PC-9 (cell line): ENCODE measurements around the gene PRR5L.

Experiments
- EZH2 ChIP-seq: fragments of 200-600 bp; sonication (generic); IDR thresholded peaks from 2 replicates; pipeline ENCODE4 v1.8.0; 2017; ENCODE audit warnings: antibody characterized with exemption, low read depth
- TF ChIP-seq, protein P1 (sequence below): fragments of 200-600 bp; sonication (generic); conservative IDR thresholded peaks from 2 replicates; pipeline ENCODE4 v1.6.1; 2017; ENCODE audit warnings: mixed run types, antibody characterized with exemption, mild to moderate bottlenecking, moderate library complexity

DNA sequence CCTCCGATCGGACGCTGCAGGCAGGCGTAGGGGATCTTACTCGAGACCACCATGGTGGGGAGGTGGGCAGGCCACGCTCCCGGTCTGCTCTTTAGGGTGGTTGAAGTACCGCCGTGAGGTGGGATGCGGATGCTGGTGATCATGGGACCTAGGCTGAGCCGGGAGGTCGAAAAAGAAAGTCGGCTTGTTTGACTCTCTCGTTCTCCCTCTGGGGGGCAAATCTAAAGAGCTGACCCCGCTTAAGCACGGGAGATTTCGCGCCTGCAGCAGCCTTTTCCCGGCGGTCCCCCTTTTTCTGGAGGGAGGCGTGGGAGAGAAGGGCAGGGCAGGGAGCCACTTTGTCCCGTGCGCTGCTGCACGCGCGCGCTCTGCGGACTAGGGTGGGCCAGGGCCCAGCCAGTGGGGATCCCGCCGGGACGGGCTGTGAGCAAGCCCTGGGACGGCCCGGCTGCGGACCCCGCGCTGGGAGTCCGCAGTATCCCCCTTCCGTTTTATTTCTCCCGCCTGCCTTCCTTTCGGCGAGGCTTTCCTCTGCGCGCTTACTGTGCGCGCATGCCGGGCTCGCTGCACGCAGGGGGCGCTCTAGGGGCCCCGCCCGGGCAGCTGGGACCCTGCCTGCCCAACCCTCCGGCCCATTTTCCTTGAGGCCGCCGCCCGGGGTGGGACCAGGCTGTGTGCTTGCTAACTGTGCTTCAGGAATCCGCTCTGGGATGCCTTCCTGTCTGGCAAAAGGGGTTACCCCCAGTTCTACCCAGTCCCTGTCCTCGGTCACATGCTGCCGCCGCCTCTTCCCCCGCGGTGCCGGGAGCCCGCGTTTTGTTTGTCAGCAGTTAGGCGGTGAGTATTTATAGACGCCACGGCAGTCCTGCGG, 81.0 kb downstream of the PRR5L start:
- TF ChIP-seq, protein P1, sequence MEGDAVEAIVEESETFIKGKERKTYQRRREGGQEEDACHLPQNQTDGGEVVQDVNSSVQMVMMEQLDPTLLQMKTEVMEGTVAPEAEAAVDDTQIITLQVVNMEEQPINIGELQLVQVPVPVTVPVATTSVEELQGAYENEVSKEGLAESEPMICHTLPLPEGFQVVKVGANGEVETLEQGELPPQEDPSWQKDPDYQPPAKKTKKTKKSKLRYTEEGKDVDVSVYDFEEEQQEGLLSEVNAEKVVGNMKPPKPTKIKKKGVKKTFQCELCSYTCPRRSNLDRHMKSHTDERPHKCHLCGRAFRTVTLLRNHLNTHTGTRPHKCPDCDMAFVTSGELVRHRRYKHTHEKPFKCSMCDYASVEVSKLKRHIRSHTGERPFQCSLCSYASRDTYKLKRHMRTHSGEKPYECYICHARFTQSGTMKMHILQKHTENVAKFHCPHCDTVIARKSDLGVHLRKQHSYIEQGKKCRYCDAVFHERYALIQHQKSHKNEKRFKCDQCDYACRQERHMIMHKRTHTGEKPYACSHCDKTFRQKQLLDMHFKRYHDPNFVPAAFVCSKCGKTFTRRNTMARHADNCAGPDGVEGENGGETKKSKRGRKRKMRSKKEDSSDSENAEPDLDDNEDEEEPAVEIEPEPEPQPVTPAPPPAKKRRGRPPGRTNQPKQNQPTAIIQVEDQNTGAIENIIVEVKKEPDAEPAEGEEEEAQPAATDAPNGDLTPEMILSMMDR, result peak; percentile 43; the same call in 1 of the 2 replicates
- TF ChIP-seq EZH2, result no peak
